Endothelial cell of umbilical vein (primary cell): ENCODE data around the gene YWHAE. TPM values are rescaled to one million over a fixed set of nuclear protein-coding genes. Genes with fewer than 3 reads are reported as not detected.

ENCODE experiments used
- BruUV-seq: library from RNA; stranded (reverse); fragments of 400-500 nt; replicated peaks from 2 replicates; lab custom pipeline; 2021; lab: Mats Ljungman, UMichigan
- CTCF ChIA-PET: fragments of 300-600, 350-600 bp; sonication (Branson Sonifier 250); formaldehyde crosslinking; loops from one replicate; lab custom pipeline; 2021; ENCODE audit warnings: antibody characterized with exemption, inconsistent platforms; lab: Charles Lee
- POLR2A ChIA-PET: fragments of 300-600, 350-600 bp; sonication (Branson Sonifier 250); formaldehyde crosslinking; loops from one replicate; lab custom pipeline; 2021; ENCODE audit warnings: antibody characterized with exemption, inconsistent platforms; lab: Charles Lee
- DNase-seq: peaks from one replicate; pipeline ENCODE4 v3.0.0-alpha.2; 2011; ENCODE audit warnings: low read depth, low spot score
- FAIRE-seq: peaks from 2 replicates; lab custom pipeline; 2011; peaks lifted over from hg19 to GRCh38; lab: Jason Lieb, UNC
- H2AFZ ChIP-seq: 2 replicates; pipeline ENCODE4 v1.6.0; 2012; ENCODE audit warnings: low read depth, low read length, control low read depth, inconsistent platforms
- H3K27ac ChIP-seq: 2 replicates; pipeline ENCODE4 v1.5.1; 2011; ENCODE audit warnings: low read depth, mild to moderate bottlenecking, control low read depth, low read length, moderate library complexity; ENCODE audit not compliant: insufficient read depth
- H3K27me3 ChIP-seq, 2 experiments: 2 replicates each; pipeline versions ENCODE4 v1.6.0 to v1.6.1; 2011; ENCODE audit warnings: low read length in 2 of 2, mixed read lengths in 1 of 2; ENCODE audit not compliant: control insufficient read depth in 2 of 2, insufficient read depth in 2 of 2
- H3K36me3 ChIP-seq, 2 experiments: 2 replicates in 1 of 2; 3 replicates in 1 of 2; pipeline ENCODE4 v1.5.1; 2011; ENCODE audit warnings: low read length in 2 of 2, mild to moderate bottlenecking in 1 of 2, moderate library complexity in 1 of 2; ENCODE audit not compliant: control insufficient read depth in 2 of 2, insufficient read depth in 2 of 2; ENCODE audit errors: extremely low read depth in 1 of 2
- H3K4me1 ChIP-seq: 3 replicates; pipeline ENCODE4 v1.5.1; 2011; ENCODE audit warnings: mild to moderate bottlenecking, low read length; ENCODE audit not compliant: control insufficient read depth, insufficient read depth; ENCODE audit errors: extremely low read depth
- H3K4me2 ChIP-seq: 2 replicates; pipeline ENCODE4 v1.6.1; 2011; ENCODE audit warnings: low read length, control low read depth, mixed read lengths; ENCODE audit not compliant: insufficient read depth
- H3K4me3 ChIP-seq, 3 experiments: fragments of 200-600 bp in 1 of 3; sonication (generic), shearing (Covaris generic) in 1 of 3; replicated peaks in 1 of 3; 2 replicates each; pipeline ENCODE4 v1.5.1; 2011 to 2016; ENCODE audit warnings: control low read depth in 3 of 3, low read length in 3 of 3, mild to moderate bottlenecking in 2 of 3, inconsistent platforms in 1 of 3, low read depth in 1 of 3, moderate library complexity in 1 of 3; ENCODE audit not compliant: insufficient read depth in 1 of 3
- H3K79me2 ChIP-seq: 2 replicates; pipeline ENCODE4 v1.6.0; 2012; ENCODE audit warnings: low read length, inconsistent platforms; ENCODE audit not compliant: control insufficient read depth, insufficient read depth
- H3K9ac ChIP-seq: replicated peaks from 2 replicates; pipeline ENCODE3; 2011; ENCODE audit warnings: low read length, control low read depth; ENCODE audit not compliant: insufficient read depth; ENCODE audit errors: extremely low read depth
- H3K9me1 ChIP-seq: replicated peaks from 3 replicates; pipeline ENCODE4 v1.6.0; 2011; ENCODE audit warnings: mild to moderate bottlenecking, low read length; ENCODE audit not compliant: control insufficient read depth, insufficient read depth; ENCODE audit errors: extremely low read depth
- H3K9me3 ChIP-seq: replicated peaks from 2 replicates; pipeline ENCODE4 v1.5.1; 2012; ENCODE audit warnings: low read length, inconsistent platforms; ENCODE audit not compliant: control insufficient read depth, insufficient read depth
- H4K20me1 ChIP-seq: replicated peaks from 2 replicates; pipeline ENCODE3; 2011; ENCODE audit warnings: mild to moderate bottlenecking, low read length; ENCODE audit not compliant: control insufficient read depth, insufficient read depth; ENCODE audit errors: extremely low read depth
- CTCF ChIP-seq, 2 donors: IDR thresholded peaks; 1 replicate in 1 of 2; 2 replicates in 1 of 2; pipeline ENCODE4 v1.5.1; 2011; ENCODE audit warnings: low read length in 2 of 2, mild to moderate bottlenecking in 2 of 2, moderate library complexity in 2 of 2, control low read depth in 1 of 2, inconsistent platforms in 1 of 2, low read depth in 1 of 2; ENCODE audit not compliant: insufficient read depth in 1 of 2; ENCODE audit errors: extremely low read depth in 1 of 2
- EZH2 ChIP-seq: IDR thresholded peaks from 2 replicates; pipeline ENCODE4 v1.6.1; 2012; ENCODE audit warnings: borderline replicate concordance, low read depth, mild to moderate bottlenecking, moderate library complexity, low read length, inconsistent platforms; ENCODE audit not compliant: severe bottlenecking
- FOS ChIP-seq: IDR thresholded peaks from 2 replicates; pipeline ENCODE4 v1.6.1; 2011; ENCODE audit warnings: mild to moderate bottlenecking, low read length, moderate library complexity, borderline replicate concordance; ENCODE audit not compliant: insufficient read depth
- GATA2 ChIP-seq: IDR thresholded peaks from 2 replicates; pipeline ENCODE4 v1.7.0; 2011; ENCODE audit warnings: low read depth, mild to moderate bottlenecking, moderate library complexity, mixed read lengths, low read length; ENCODE audit not compliant: insufficient read length, insufficient read depth
- JUN ChIP-seq: IDR thresholded peaks from 2 replicates; pipeline ENCODE4 v1.6.1; 2011; ENCODE audit warnings: borderline replicate concordance, low read depth; ENCODE audit not compliant: insufficient read length, insufficient read depth
- MAX ChIP-seq: IDR thresholded peaks from 2 replicates; pipeline ENCODE4 v1.6.1; 2011; ENCODE audit not compliant: insufficient read depth, insufficient read length
- MYC ChIP-seq: IDR thresholded peaks from one replicate; pipeline ENCODE4 v1.6.1; 2011; ENCODE audit warnings: mild to moderate bottlenecking, low read depth, low read length
- POLR2A ChIP-seq: IDR thresholded peaks from 2 replicates; pipeline ENCODE4 v1.6.1; 2012; ENCODE audit warnings: low read depth, mild to moderate bottlenecking, control low read depth, low read length
- POLR2AphosphoS5 ChIP-seq: IDR thresholded peaks from 2 replicates; pipeline ENCODE4 v1.6.1; 2012; ENCODE audit warnings: low read depth, mild to moderate bottlenecking, control low read depth, low read length, moderate library complexity; ENCODE audit not compliant: insufficient read depth
- dilution Hi-C: fragments of 300-500 bp; cut with MboI; formaldehyde crosslinking; loops from one replicate; pipeline ENCODE4 v1.15.0; 2019; ENCODE audit warnings: low sequenced_read_pairs; ENCODE audit not compliant: extremely low pct_ligation_motif_present
- intact Hi-C: fragments of 100-400 bp; cut with micrococcal nuclease; formaldehyde crosslinking; loops from one replicate; pipeline ENCODE4 v1.10.0; 2022
- polyA plus RNA-seq, 4 experiments: library from polyadenylated mRNA; depleted of rRNA in 3 of 4; stranded (reverse) in 3 of 4; unstranded in 1 of 4; fragments of >200 nt; gene quantifications; 2 replicates each; pipeline versions ENCODE4 v1.2.1 to v1.2.3, GENCODE V29; 2011 to 2012; ENCODE audit warnings: missing spikeins in 1 of 4
- total RNA-seq: library from RNA; stranded (reverse); gene quantifications from 2 replicates; pipeline ENCODE4 v1.2.3, GENCODE V29; 2021

YWHAE gene
- total and polyA plus RNA-seq, 2 donors (not counting 3 experiments of a cell fraction or from before 2014, with no cell fraction given) = 396 to 819 TPM

DNA sequence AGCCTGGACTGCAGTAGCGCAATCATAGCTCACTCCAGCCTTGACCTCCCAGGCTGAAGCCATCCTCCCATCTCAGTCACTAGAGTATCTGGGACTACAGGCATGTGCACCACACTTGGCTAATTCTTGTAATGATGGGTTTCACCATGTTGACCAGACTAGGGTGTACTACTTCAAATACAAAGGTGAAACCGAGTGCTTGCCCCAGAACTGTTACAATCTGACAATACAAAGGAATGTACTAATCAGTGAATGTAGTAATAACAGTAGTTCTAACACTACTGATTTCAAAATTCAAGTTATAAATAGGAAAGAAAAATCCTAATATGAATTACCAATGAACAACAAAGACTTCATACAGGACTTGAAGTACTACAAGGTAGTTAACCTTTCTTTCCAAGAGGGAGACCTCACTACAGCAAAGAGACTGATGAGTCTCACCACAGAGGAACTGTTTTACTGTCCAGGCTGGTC is 31.6 kb upstream of the YWHAE start:
- ChIA-PET POLR2A (no interaction called here), CTCF (interaction anchor here (0.9 to 2.0 kb wide), 3 partner anchors 23 to 67 kb away, joined by 3 to 8 read pairs (median 3); no protein-coding TSS in a partner anchor)
- no peaks in the 10 kb centered on the region for H4K20me1 ChIP-seq
- dilution Hi-C loops (no loop called here), intact Hi-C loops (no loop called here)
- FAIRE-seq = no peak
- no TSS peak for BruUV-seq
- no peak overlapping the region for H3K4me3 ChIP-seq
- no peak for DNase-seq
- peaks cover 82% of the 10 kb centered on the region for H3K79me2 ChIP-seq
- TF ChIP-seq POLR2AphosphoS5 (no peak), MAX (no peak), MYC (no peak), FOS (no peak), GATA2 (no peak), POLR2A (no peak), EZH2 (no peak), JUN (no peak), CTCF (IDR thresholded peaks at IDR 0.05; ENCODE audit: extremely low read depth in 1 of 2, insufficient read depth in 1 of 2, low read depth in 1 of 2, low read length in 2 of 2) (no peak)
- peaks cover 3 to 26% of the 10 kb centered on the region in 2 experiments for H3K36me3 ChIP-seq
- H3K27ac ChIP-seq = no peak overlapping the region
- H2AFZ ChIP-seq = no peak overlapping the region
- H3K27me3 ChIP-seq = no peaks in the 10 kb centered on the region
- H3K9ac ChIP-seq = no peak overlapping the region
- H3K9me1 ChIP-seq = no peaks in the 10 kb centered on the region
- H3K4me2 ChIP-seq = no peak overlapping the region
- peaks cover 3% of the 10 kb centered on the region for H3K4me1 ChIP-seq
- H3K9me3 ChIP-seq = no peaks in the 10 kb centered on the region
